ENCODE measurements around the gene ALOX12B.

Gene ALOX12B

DNA sequence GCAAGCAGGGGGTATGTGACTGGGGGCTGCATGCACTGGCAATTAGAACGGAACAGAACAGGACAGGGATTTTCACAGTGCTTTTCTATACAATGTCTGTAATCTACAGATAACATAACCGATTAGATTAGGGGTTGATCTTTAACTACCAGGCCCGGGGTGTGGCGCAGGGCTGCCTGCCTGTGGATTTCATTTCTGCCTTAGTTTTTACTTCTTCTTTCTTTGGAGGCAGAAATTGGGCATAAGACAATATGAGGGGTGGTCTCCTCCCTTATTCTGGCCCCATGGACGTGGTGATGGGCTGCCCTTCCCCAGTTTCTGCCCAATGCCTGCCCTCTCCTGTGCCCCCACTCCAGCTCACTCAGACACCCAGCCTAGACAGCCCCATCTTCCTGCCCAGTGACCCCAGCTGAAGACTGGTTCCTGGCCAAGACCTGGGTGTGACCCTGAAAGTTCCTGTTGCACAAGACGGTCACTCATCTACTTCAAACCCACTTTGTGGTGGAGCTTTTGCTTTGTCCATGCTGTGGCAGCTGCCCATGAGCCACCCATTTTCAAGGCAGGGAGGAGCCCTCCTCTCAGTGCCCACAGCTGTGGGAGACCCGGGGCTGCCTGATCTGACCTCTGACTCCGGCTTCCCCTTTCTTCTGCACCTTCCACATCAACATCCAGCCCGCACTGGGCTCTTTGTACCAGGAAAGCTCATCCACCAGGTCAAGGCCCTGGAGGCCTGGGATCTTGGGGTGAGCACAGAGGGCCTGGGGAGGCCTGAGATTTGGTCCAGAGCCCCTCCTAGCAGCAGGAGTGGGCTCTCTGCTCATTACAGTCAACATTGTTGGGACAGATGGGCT, 18.6 kb downstream of the ALOX12B start:
- DNase-seq (ENCODE audit: low spot score): no peak
- TF ChIP-seq CTCF (IDR thresholded peaks at IDR 0.05; ENCODE audit: extremely low read depth, missing control alignments): no peak

DNA sequence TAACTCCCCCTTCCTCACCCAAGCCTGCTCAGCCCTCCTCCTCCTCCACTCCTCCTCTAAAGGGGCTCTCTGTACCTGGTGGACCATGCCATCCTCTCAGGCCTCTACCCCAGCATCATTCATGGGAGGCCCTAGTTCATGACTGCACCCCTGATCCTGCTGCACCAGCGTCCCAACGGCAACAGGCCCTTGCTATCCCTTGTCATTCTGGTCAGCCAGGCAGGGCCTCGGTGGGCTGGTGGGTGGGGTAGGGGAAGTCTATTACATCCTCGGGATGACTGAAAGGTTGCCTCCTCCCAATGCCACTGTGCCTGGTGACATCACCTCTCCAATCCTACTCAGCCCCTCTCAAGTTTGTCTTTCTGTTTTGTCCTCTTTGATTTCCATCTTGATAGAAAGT, 19.7 kb downstream of the ALOX12B start:
- TF ChIP-seq CTCF (IDR thresholded peaks at IDR 0.05; ENCODE audit: extremely low read depth, missing control alignments): no peak
- no peak for DNase-seq (ENCODE audit: low spot score)

GRCh38 chr17:8066841-8067775, 20.4 kb downstream of the ALOX12B start:
- TF ChIP-seq CTCF (IDR thresholded peaks at IDR 0.05; ENCODE audit: extremely low read depth, missing control alignments): no peak

GRCh38 chr17:8064561-8065019, 22.9 kb downstream of the ALOX12B start:
- no peak for TF ChIP-seq CTCF (IDR thresholded peaks at IDR 0.05; ENCODE audit: extremely low read depth, missing control alignments)
- DNase-seq (ENCODE audit: low spot score): no peak

More at GRCh38 chr17:8066841-8067775, 20.4 kb downstream of the ALOX12B start:
- DNase-seq (ENCODE audit: low spot score): no peak

GRCh38 chr17:8063761-8064534, 23.6 kb downstream of the ALOX12B start:
- no peak for TF ChIP-seq CTCF (IDR thresholded peaks at IDR 0.05; ENCODE audit: extremely low read depth, missing control alignments)
- DNase-seq (ENCODE audit: low spot score): no peak

DNA sequence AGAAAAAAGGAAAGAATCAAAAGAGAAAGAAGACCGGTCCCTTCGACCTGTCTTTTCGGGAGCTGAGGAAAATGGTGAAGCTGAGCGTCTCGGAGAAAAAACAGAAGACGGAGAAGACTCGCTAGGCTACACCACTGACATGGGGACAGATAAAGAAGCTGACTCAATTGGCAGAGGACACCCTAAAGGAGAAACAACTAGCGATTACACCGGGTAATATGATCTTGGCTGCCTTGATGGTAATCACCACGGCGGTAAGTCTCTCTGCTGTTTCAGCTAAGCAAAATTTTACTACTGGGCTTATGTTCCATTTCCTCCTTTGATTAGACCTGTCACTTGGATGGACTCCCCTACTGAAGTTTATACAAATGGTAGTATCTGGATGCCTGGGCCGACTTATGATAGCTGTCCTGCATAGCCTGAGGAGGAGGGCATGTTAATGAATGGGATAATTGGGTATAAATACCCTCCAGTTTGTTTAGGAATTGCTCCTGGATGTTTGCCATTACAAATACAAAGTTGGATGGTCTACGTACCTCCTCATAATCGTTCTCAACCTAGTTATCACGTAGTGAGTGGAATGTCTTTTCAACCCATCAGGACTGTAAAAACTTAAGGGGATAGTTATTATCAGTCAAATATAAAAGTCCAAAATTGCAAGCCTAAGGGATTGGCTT, 24.6 kb downstream of the ALOX12B start:
- TF ChIP-seq CTCF (IDR thresholded peaks at IDR 0.05; ENCODE audit: extremely low read depth, missing control alignments): no peak
- no peak for DNase-seq (ENCODE audit: low spot score)

All from GM20000 (cell line).